IPS DF 6.9 (cell line): ENCODE measurements around the gene SETD6.
A peak's percentile ranks its signal among the peaks of the same experiment; 100 is the strongest.

ENCODE experiments used
- DNase-seq: peaks from one replicate; pipeline ENCODE4 v3.0.0-alpha.2; 2013; ENCODE audit warnings: low read depth, low spot score
- H3K27ac ChIP-seq: one replicate; pipeline ENCODE4 v1.5.1; 2013; ENCODE audit warnings: low read length, control low read depth
- H3K27me3 ChIP-seq: 2 replicates; pipeline ENCODE4 v1.6.1; 2013; ENCODE audit warnings: mild to moderate bottlenecking, low read length; ENCODE audit not compliant: control insufficient read depth, insufficient read depth
- H3K36me3 ChIP-seq: 2 replicates; pipeline ENCODE4 v1.6.1; 2013; ENCODE audit warnings: low read length; ENCODE audit not compliant: control insufficient read depth, insufficient read depth
- H3K4me1 ChIP-seq: 2 replicates; pipeline ENCODE4 v1.6.1; 2013; ENCODE audit warnings: low read length; ENCODE audit not compliant: control insufficient read depth, insufficient read depth
- H3K4me3 ChIP-seq: 2 replicates; pipeline ENCODE4 v1.5.1; 2013; ENCODE audit warnings: mild to moderate bottlenecking, low read length
- H3K9me3 ChIP-seq: 2 replicates; pipeline ENCODE4 v1.6.1; 2013; ENCODE audit warnings: low read length, inconsistent platforms; ENCODE audit not compliant: control insufficient read depth, insufficient read depth
- WGBS: extraction: QIAGEN DNeasy Blood & Tissue Kit; methylation state at CpG from one replicate; pipeline ENCODE4 v1.1.7; 2013; ENCODE audit warnings: mixed read lengths, missing lambda C conversion rate; ENCODE audit not compliant: insufficient read length, insufficient coverage; 5-methylcytosine and 5-hydroxymethylcytosine counted together

Gene SETD6

GRCh38 chr16:58515125-58515870, at the start of gene SETD6:
SETD6 (plus strand) TSS chr16:58515517; CDS start chr16:58515538, 21 bp downstream.
- peaks cover 8% of the 10 kb centered on the region; the same call in 1 of the 2 replicates for H3K36me3 ChIP-seq

GRCh38 chr16:58465817-58466216, 49.5 kb upstream of the SETD6 start:
- no peaks in the 10 kb centered on the region for H3K9me3 ChIP-seq
- no peak overlapping the region for H3K4me3 ChIP-seq
- no peaks in the 10 kb centered on the region for H3K36me3 ChIP-seq
- DNase-seq, result no peak
- no peaks in the 10 kb centered on the region; the same call in 1 of the 2 replicates for H3K4me1 ChIP-seq
- peaks cover 25% of the 10 kb centered on the region for H3K27me3 ChIP-seq
- no peak overlapping the region for H3K27ac ChIP-seq
- WGBS, result no CpG with 5 or more reads among the region's 13 CpGs

More at GRCh38 chr16:58515125-58515870, at the start of gene SETD6:
- H3K9me3 ChIP-seq, result no peaks in the 10 kb centered on the region
- no CpG with 5 or more reads among the region's 80 CpGs for WGBS
- peaks cover 2% of the 10 kb centered on the region; the same call in 1 of the 2 replicates for H3K4me1 ChIP-seq
- H3K27me3 ChIP-seq, result no peaks in the 10 kb centered on the region
- no peak within 1 kb of the TSS for H3K27ac ChIP-seq
- peak within 1 kb of the TSS; percentile 89 for H3K4me3 ChIP-seq
- DNase-seq, result peak; percentile 75

- Histone ChIP-seq H3K9me3 (no peaks in the 10 kb centered on the region), H3K27me3 (peaks cover 25% of the 10 kb centered on the region), H3K4me1 (no peaks in the 10 kb centered on the region; the same call in 1 of the 2 replicates), H3K36me3 (no peaks in the 10 kb centered on the region), H3K4me3 (no peak overlapping the region), H3K27ac (no peak overlapping the region)
- no peak for DNase-seq
- WGBS, result no CpG with 5 or more reads among the region's 3 CpGs
Measured at GRCh38 chr16:58466396-58466795, 48.9 kb upstream of the SETD6 start.

- Histone ChIP-seq H3K36me3 (no peaks in the 10 kb centered on the region), H3K27ac (no peak overlapping the region), H3K9me3 (no peaks in the 10 kb centered on the region), H3K4me3 (no peak overlapping the region), H3K4me1 (peaks cover 2% of the 10 kb centered on the region; the same call in 1 of the 2 replicates), H3K27me3 (peaks cover 17% of the 10 kb centered on the region)
- no peak for DNase-seq
- no CpG with 5 or more reads among the region's 5 CpGs for WGBS
Measured at GRCh38 chr16:58467905-58468304, 47.4 kb upstream of the SETD6 start.

GRCh38 chr16:58471209-58471975, 43.9 kb upstream of the SETD6 start:
- Histone ChIP-seq H3K27ac (no peak overlapping the region), H3K9me3 (no peaks in the 10 kb centered on the region), H3K4me3 (no peak overlapping the region), H3K27me3 (0 out of 2 replicates have a peak, but pooled peaks cover 1% of the 10 kb centered on the region), H3K36me3 (no peaks in the 10 kb centered on the region), H3K4me1 (peaks cover 2% of the 10 kb centered on the region)
- no peak for DNase-seq
- WGBS, result no CpG with 5 or more reads among the region's 10 CpGs

- H3K4me1 ChIP-seq, result peaks cover 2% of the 10 kb centered on the region
- H3K4me3 ChIP-seq, result no peak overlapping the region
- H3K36me3 ChIP-seq, result no peaks in the 10 kb centered on the region
- H3K27ac ChIP-seq, result no peak overlapping the region
- DNase-seq, result no peak
- H3K27me3 ChIP-seq, result no peaks in the 10 kb centered on the region
- no peaks in the 10 kb centered on the region for H3K9me3 ChIP-seq
- WGBS, result no CpG with 5 or more reads among the region's 9 CpGs
Measured at GRCh38 chr16:58472266-58472665, 43.1 kb upstream of the SETD6 start.

GRCh38 chr16:58472827-58473226, 42.5 kb upstream of the SETD6 start:
- no peaks in the 10 kb centered on the region for H3K27me3 ChIP-seq
- H3K27ac ChIP-seq, result no peak overlapping the region
- H3K4me1 ChIP-seq, result peaks cover 2% of the 10 kb centered on the region
- H3K4me3 ChIP-seq, result no peak overlapping the region
- no peaks in the 10 kb centered on the region for H3K36me3 ChIP-seq
- no peaks in the 10 kb centered on the region for H3K9me3 ChIP-seq
- no CpG with 5 or more reads among the region's 3 CpGs for WGBS
- no peak for DNase-seq

- no peak overlapping the region for H3K4me3 ChIP-seq
- H3K4me1 ChIP-seq, result peaks cover 2% of the 10 kb centered on the region
- WGBS, result no CpG with 5 or more reads among the region's 10 CpGs
- H3K27me3 ChIP-seq, result no peaks in the 10 kb centered on the region
- no peaks in the 10 kb centered on the region for H3K9me3 ChIP-seq
- H3K27ac ChIP-seq, result no peak overlapping the region
- H3K36me3 ChIP-seq, result no peaks in the 10 kb centered on the region
- DNase-seq, result no peak
Measured at GRCh38 chr16:58474296-58474695, 41.0 kb upstream of the SETD6 start.

GRCh38 chr16:58475091-58475619, 40.2 kb upstream of the SETD6 start:
- WGBS, result no CpG with 5 or more reads among the region's 4 CpGs
- Histone ChIP-seq H3K9me3 (no peaks in the 10 kb centered on the region), H3K36me3 (no peaks in the 10 kb centered on the region), H3K4me3 (no peak overlapping the region), H3K4me1 (peaks cover 2% of the 10 kb centered on the region), H3K27me3 (no peaks in the 10 kb centered on the region), H3K27ac (no peak overlapping the region)
- no peak for DNase-seq

- no peak overlapping the region for H3K4me3 ChIP-seq
- WGBS, result no CpG with 5 or more reads among the region's 1 CpG
- H3K9me3 ChIP-seq, result no peaks in the 10 kb centered on the region
- H3K27ac ChIP-seq, result no peak overlapping the region
- peaks cover under 1% of the 10 kb centered on the region for H3K4me1 ChIP-seq
- H3K27me3 ChIP-seq, result no peaks in the 10 kb centered on the region
- no peaks in the 10 kb centered on the region for H3K36me3 ChIP-seq
- no peak for DNase-seq
Measured at GRCh38 chr16:58476791-58477190, 38.5 kb upstream of the SETD6 start.
